Measurements from ENCODE around the gene RIMBP2.

Gene RIMBP2

GRCh38 chr12:130435331-130435730 lies 280.8 kb downstream of the RIMBP2 start:
- DNase-seq: no peak

GRCh38 chr12:130434560-130434959 lies 281.5 kb downstream of the RIMBP2 start:
- peak; percentile 2 for DNase-seq

- DNase-seq: peak; percentile 5
Observed at GRCh38 chr12:130433834-130434233, 282.3 kb downstream of the RIMBP2 start.

GRCh38 chr12:130433411-130433810 lies 282.7 kb downstream of the RIMBP2 start:
- DNase-seq: no peak

GRCh38 chr12:130431176-130431575 lies 284.9 kb downstream of the RIMBP2 start:
- no peak for DNase-seq

- DNase-seq: peak; percentile 16
Observed at GRCh38 chr12:130429656-130430505, 286.2 kb downstream of the RIMBP2 start.

- peak; percentile 17 for DNase-seq
Observed at GRCh38 chr12:130428116-130428515, 288.0 kb downstream of the RIMBP2 start.

GRCh38 chr12:130427381-130427887 lies 288.7 kb downstream of the RIMBP2 start:
- peak; percentile 27 for DNase-seq

GRCh38 chr12:130425698-130426245 lies 290.3 kb downstream of the RIMBP2 start:
- peak; percentile 26 for DNase-seq

- DNase-seq: peak; percentile 33
Observed at GRCh38 chr12:130424858-130425697, 291.0 kb downstream of the RIMBP2 start.

GRCh38 chr12:130423991-130424857 lies 291.9 kb downstream of the RIMBP2 start:
- DNase-seq: peak; percentile 34

GRCh38 chr12:130423136-130423535 lies 293.0 kb downstream of the RIMBP2 start:
- no peak for DNase-seq

- DNase-seq: no peak
Observed at GRCh38 chr12:130422676-130423075, 293.4 kb downstream of the RIMBP2 start.

- no peak for DNase-seq
Observed at GRCh38 chr12:130421896-130422295, 294.2 kb downstream of the RIMBP2 start.

- no peak for DNase-seq
Observed at GRCh38 chr12:130420071-130420470, 296.0 kb downstream of the RIMBP2 start.

- DNase-seq: no peak
Observed at GRCh38 chr12:130419116-130419515, 297.0 kb downstream of the RIMBP2 start.

- DNase-seq: no peak
Observed at GRCh38 chr12:130418251-130418650, 297.8 kb downstream of the RIMBP2 start.

- DNase-seq: no peak
Observed at GRCh38 chr12:130414381-130414780, 301.7 kb downstream of the RIMBP2 start.

GRCh38 chr12:130413909-130414308 lies 302.2 kb downstream of the RIMBP2 start:
- no peak for DNase-seq

GRCh38 chr12:130412384-130412783 lies 303.7 kb downstream of the RIMBP2 start:
- DNase-seq: no peak

GRCh38 chr12:130405332-130405731 lies 310.8 kb downstream of the RIMBP2 start:
- no peak for DNase-seq

- DNase-seq: no peak
Observed at GRCh38 chr12:130401703-130402102, 314.4 kb downstream of the RIMBP2 start.
